Fibroblast of villous mesenchyme (primary cell): Measurements from ENCODE around the gene REP15. TPM values are rescaled to one million over a fixed set of nuclear protein-coding genes. Genes with fewer than 3 reads are reported as not detected.

Source experiments
- DNase-seq: peaks from one replicate; pipeline ENCODE4 v3.0.0-alpha.2; 2010; ENCODE audit warnings: low read depth
- H3K4me3 ChIP-seq: 2 replicates; pipeline ENCODE4 v1.5.1; 2011; ENCODE audit warnings: low read depth, mild to moderate bottlenecking, low read length
- CTCF ChIP-seq: IDR thresholded peaks from 2 replicates; pipeline ENCODE4 v1.5.1; 2012; ENCODE audit warnings: low read depth, mild to moderate bottlenecking, low read length; ENCODE audit not compliant: insufficient read depth
- total RNA-seq: library from RNA; depleted of rRNA; stranded (reverse); fragments of >200 nt; gene quantifications from 2 replicates; pipeline ENCODE4 v1.2.3, GENCODE V29; 2012

The REP15 gene
- total RNA-seq, 1 donor: 0.86 TPM

GRCh38 chr12:27709932-27710591 is 13.8 kb downstream of the REP15 start:
- peak; percentile 60 for DNase-seq
- no peak for TF ChIP-seq CTCF
- peak overlapping the region; percentile 98 for H3K4me3 ChIP-seq

GRCh38 chr12:27710592-27711316 is 14.5 kb downstream of the REP15 start, which contains the start of gene MRPS35:
TSS of gene MRPS35 (plus strand) at chr12:27710832. CDS start at chr12:27710844, 12 bp downstream.
- H3K4me3 ChIP-seq: peak within 1 kb of the TSS; percentile 98
- no peak for TF ChIP-seq CTCF
- DNase-seq: peak; percentile 94

- no peak for TF ChIP-seq CTCF
- no peak for DNase-seq
- peak overlapping the region; percentile 98 for H3K4me3 ChIP-seq
Observed at GRCh38 chr12:27711317-27711682, 15.1 kb downstream of the REP15 start.

- no peak for TF ChIP-seq CTCF
- no peak for DNase-seq
- peak overlapping the region; percentile 98 for H3K4me3 ChIP-seq
Observed at GRCh38 chr12:27711967-27712366, 15.7 kb downstream of the REP15 start.

- H3K4me3 ChIP-seq: no peak overlapping the region
- no peak for TF ChIP-seq CTCF
Observed at GRCh38 chr12:27723212-27723611, 27.0 kb downstream of the REP15 start.

GRCh38 chr12:27730097-27730588 is 33.9 kb downstream of the REP15 start:
- H3K4me3 ChIP-seq: no peak overlapping the region
- TF ChIP-seq CTCF: no peak
- no peak for DNase-seq

More at GRCh38 chr12:27723212-27723611, 27.0 kb downstream of the REP15 start:
- DNase-seq: no peak
